COLO829 (cell line): Measurements from ENCODE around the gene SCN3A.

Experiments used
- DNase-seq: peaks from one replicate; pipeline ENCODE4 v3.0.0; 2012; ENCODE audit warnings: low spot score

The SCN3A gene

DNA sequence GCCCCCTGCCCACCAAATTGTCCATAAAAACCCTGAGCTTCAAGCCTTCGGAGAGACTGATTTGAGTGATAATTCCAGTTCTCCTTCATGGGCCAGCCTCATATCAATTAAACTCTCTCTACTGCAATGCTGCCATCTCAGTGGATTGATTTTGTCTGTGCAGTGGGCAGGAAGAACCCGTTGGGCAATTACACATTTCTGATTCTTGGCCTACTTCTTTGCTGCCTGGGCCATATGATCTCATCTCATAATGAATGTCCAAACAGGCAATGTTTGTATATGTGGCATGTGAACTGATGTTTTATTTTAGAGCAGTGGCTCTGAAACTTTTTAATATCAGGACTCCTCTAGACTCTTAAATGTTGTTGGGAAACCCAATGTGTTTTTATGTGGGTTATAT is 147.3 kb downstream of the SCN3A start:
- DNase-seq = no peak

DNA sequence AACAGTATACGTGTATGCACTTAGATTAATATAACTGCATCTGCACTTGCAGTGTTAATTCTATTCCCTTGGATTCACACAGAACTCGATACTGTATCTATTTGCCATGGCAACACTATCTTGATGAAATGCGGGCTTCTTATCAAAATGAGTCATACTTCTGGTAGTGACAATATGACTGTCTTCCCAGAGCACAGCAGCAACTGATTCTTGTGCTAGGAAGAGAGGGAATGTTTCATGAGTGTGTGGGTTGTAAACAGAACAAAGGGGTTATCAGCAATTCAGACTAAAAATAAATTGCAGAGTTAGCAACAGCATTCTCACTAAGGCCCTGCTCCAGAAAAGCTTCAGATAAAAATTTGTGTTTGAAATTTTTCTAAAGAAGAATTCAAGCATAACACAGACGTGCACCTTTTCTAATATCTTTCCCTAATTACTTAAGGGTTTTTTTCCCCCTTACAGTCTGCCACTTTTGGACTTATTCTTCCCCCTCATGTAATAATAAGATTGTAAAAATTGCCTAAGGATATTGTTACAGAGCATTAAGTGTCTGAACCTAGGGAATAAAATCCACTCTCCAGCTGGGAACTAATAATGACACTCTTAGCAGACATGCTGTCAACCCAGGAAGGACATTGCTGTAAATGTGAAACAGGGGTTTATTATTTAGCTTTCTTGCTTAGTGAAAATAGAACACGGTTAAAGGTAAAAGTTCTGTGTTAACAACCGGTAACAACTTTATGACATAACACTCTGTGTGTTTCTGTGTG is 148.6 kb downstream of the SCN3A start:
- DNase-seq = peak; percentile 81

DNA sequence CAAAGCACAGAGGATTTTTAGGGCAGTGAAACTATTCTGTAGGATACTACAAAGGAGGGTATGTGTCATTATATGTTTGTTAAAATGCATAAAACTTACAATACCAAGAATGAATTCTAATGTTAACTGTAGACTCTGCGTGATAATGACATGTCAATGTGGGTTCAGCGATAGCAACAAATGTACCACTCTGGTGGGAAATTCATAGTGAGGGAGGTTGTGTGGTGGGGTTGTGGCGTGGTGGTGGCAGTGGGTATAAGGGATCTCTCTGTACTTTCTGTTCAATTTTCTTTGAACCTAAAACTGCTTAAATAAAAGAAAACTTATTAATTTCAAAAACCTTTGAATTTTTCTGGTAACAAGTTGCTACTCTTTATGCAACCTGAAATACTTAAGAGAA is 149.2 kb downstream of the SCN3A start:
- no peak for DNase-seq

DNA sequence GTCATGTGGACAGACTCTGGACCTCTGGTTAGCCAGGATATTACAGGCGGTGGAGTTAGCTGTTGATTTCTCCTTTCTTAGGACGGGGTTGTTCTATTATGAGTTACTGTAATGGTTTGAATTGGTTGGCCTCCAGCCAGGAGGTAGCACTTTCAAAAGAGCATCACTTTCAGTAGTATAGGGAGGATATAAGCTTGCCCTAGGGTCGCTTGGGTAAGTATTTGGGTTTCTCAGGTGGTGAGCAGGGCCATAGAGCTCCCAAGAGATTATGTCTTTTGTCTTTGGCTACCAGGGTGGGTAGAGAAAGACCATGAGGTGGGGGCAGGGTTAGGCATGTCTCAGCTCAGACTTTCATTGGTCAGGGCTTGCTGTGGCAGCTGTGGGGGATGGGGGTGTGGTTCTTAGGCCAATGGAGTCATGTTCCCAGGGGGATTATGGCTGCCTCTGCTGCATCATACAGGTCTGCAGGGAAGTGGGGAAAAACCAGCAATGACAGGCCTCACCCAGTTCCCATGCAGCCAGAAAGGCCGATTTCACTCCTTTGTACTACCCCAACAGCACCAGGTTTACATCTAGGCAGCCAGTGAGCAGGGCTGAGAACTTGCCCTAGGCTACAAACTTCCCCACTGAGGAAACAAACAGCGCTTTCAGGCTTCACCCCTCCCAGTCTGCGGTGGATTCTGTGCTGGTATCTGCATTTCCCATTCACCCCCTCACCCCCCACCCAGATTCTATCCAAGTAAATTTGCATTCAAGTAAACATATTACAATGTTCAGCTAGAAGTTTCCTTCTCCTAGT is 159.1 kb downstream of the SCN3A start:
- DNase-seq = peak; percentile 39
